Fibroblast of villous mesenchyme (primary cell): ENCODE data around the gene AMMECR1L. TPM values are rescaled to one million over a fixed set of nuclear protein-coding genes. Genes with fewer than 3 reads are reported as not detected.
"Not testable (repeated sequence)": the region's sequence is repeated elsewhere in the genome, so short reads cannot be mapped to it uniquely, and the experiment has no call there.

Experiments used
- DNase-seq: peaks from one replicate; pipeline ENCODE4 v3.0.0-alpha.2; 2010; ENCODE audit warnings: low read depth
- H3K4me3 ChIP-seq: 2 replicates; pipeline ENCODE4 v1.5.1; 2011; ENCODE audit warnings: low read depth, mild to moderate bottlenecking, low read length
- total RNA-seq: library from RNA; depleted of rRNA; stranded (reverse); fragments of >200 nt; gene quantifications from 2 replicates; pipeline ENCODE4 v1.2.3, GENCODE V29; 2012
- TF ChIP-seq, protein P1 (sequence below): IDR thresholded peaks from 2 replicates; pipeline ENCODE4 v1.5.1; 2012; ENCODE audit warnings: low read depth, mild to moderate bottlenecking, low read length; ENCODE audit not compliant: insufficient read depth

AMMECR1L gene
- total RNA-seq, 1 donor, result 22.0 TPM

- no peak for DNase-seq
- H3K4me3 ChIP-seq, result no peak overlapping the region
- TF ChIP-seq, protein P1, sequence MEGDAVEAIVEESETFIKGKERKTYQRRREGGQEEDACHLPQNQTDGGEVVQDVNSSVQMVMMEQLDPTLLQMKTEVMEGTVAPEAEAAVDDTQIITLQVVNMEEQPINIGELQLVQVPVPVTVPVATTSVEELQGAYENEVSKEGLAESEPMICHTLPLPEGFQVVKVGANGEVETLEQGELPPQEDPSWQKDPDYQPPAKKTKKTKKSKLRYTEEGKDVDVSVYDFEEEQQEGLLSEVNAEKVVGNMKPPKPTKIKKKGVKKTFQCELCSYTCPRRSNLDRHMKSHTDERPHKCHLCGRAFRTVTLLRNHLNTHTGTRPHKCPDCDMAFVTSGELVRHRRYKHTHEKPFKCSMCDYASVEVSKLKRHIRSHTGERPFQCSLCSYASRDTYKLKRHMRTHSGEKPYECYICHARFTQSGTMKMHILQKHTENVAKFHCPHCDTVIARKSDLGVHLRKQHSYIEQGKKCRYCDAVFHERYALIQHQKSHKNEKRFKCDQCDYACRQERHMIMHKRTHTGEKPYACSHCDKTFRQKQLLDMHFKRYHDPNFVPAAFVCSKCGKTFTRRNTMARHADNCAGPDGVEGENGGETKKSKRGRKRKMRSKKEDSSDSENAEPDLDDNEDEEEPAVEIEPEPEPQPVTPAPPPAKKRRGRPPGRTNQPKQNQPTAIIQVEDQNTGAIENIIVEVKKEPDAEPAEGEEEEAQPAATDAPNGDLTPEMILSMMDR, result no peak
Observed at GRCh38 chr2:127843677-127844076, 42.1 kb downstream of the AMMECR1L start.

DNA sequence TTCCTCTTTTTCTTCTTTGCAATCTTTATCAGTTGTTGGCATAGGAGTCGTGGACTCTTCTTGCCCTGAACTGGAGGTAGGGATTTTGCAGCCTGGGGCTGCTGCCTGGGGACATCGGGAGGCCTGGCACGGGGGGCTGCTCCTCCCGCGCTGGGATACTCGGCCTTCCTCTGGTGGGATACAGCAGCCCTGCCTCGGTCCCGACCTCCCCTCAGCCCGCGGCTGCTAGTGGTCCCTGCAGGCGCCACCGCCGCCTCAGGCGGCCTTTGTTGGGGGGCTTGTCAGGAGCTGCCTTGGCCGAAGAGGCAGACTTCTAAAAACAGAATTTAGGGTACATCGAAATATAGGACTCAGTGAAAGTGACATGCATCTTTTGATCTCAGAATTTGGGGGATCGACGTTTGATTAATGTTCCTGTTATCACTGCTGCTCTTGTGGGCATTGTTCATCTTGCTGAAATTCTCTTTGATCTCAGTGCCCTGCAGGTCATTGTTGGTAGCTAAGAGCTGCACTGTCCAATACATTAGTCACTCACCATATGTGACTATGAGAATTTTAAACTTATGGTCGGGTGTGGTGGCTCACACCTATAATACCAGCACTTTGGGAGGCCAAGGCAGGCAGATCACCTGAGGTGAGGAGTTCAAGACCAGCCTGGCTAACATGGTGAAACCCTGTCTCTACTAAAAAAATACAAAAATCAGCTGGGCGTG lies 44.1 kb downstream of the AMMECR1L start:
- TF ChIP-seq, protein P1, result no peak
- DNase-seq, result no peak
- no peak overlapping the region for H3K4me3 ChIP-seq

DNA sequence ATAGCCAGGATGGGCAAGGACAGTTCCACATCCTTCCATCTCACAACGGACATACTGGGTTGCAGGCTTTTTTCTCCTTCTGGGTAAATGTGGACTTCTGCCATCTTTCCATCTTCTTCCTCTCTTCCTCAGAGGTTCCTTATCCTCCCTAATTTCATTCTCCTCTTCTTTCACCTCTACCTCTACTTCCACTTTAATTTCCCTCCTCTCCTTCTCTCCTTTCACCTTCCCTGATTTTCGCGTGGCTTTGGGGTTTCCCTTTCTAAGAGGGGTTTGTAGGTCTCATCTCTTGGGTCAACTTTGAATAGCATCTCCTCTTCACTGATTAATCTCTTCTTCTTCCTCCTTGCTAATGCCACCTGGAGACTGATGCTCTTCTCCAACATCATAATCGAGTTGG lies 44.9 kb downstream of the AMMECR1L start:
- no peak overlapping the region for H3K4me3 ChIP-seq
- no peak for DNase-seq
- TF ChIP-seq, protein P1, result no peak

DNA sequence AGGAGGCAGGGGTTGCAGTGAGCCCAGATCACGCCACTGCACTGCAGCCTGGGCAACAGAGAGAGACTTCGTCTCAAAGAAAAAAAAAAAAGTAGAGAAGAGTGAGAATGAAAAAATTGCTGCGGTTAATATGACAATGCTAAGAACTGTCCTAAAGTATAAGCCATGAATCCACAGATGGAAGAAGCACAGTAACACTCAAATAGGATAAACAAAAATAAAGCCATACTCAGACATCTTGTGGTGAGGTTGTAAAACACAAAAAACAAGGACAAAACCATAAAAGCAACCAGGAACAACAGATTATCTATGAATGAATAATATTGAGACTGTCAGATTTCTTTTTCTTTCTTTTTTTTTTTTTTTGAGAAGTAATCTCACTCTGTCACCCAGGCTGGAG lies 50.8 kb downstream of the AMMECR1L start:
- DNase-seq, result no peak
- H3K4me3 ChIP-seq, result no peak overlapping the region
- TF ChIP-seq, protein P1, result no peak

DNA sequence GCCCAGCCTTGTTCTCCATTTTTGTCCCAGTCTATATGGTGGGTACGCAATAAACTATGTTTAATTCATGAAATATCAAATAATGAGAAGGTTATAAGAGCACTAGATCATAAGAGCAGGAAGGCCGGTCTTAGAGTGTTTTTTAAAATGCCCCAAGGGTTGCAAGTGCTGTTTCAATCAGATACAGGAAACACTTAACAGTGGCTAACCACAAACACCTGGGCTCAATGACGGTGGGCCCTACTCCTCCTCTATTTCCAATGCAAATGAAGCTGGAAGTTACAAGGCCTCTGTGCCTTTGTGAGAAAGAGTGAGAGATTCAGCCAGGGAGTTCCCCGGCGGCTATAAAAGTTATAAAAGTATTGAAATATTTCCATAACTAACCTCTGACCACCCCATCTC lies 55.9 kb downstream of the AMMECR1L start:
- no peak for DNase-seq
- TF ChIP-seq, protein P1, result no peak
- no peak overlapping the region for H3K4me3 ChIP-seq

- H3K4me3 ChIP-seq, DNase-seq: not testable (repeated sequence)
Observed at GRCh38 chr2:127826708-127827107, 59.0 kb downstream of the AMMECR1L start.

GRCh38 chr2:127826047-127826446 lies 59.7 kb downstream of the AMMECR1L start:
- DNase-seq, result no peak
- H3K4me3 ChIP-seq, result no peak overlapping the region
- TF ChIP-seq, protein P1, result no peak
